ENCODE data around the gene ZFAND6.

GRCh38 chr15:80174017-80174746, 114.7 kb downstream of the ZFAND6 start:
- TF ChIP-seq CTCF (IDR thresholded peaks at IDR 0.05) (no peak), POLR2A (IDR thresholded peaks at IDR 0.05) (no peak)

Data from Peyer's patch (tissue), 4 donors.